GM12891 (cell line): ENCODE data around the gene COL20A1.

Experiments
- DNase-seq: peaks from one replicate; pipeline ENCODE4 v3.0.0; 2011; ENCODE audit warnings: low spot score; ENCODE audit not compliant: insufficient read length
- FAIRE-seq: peaks from 2 replicates; lab custom pipeline; 2011; peaks lifted over from hg19 to GRCh38; lab: Jason Lieb, UNC
- PAX5 ChIP-seq: IDR thresholded peaks from 2 replicates; pipeline ENCODE4 v1.6.1; 2011; ENCODE audit warnings: low read length, moderate library complexity, mild to moderate bottlenecking; ENCODE audit not compliant: insufficient read depth, severe bottlenecking
- POLR2A ChIP-seq: IDR thresholded peaks from 2 replicates; pipeline ENCODE4 v1.6.1; 2011; ENCODE audit warnings: low read depth, low read length, control low read depth
- POLR2AphosphoS5 ChIP-seq: IDR thresholded peaks from 2 replicates; pipeline ENCODE4 v1.6.1; 2011; ENCODE audit warnings: low read depth, low read length, control low read depth
- POU2F2 ChIP-seq: IDR thresholded peaks from 2 replicates; pipeline ENCODE4 v1.6.1; 2011; ENCODE audit warnings: low read depth, mild to moderate bottlenecking, control low read depth, low read length, moderate library complexity
- SPI1 ChIP-seq: IDR thresholded peaks from 2 replicates; pipeline ENCODE4 v1.6.1; 2011; ENCODE audit warnings: low read depth, low read length, control low read depth
- TAF1 ChIP-seq: IDR thresholded peaks from 2 replicates; pipeline ENCODE4 v1.6.1; 2011; ENCODE audit warnings: low read depth, low read length, control low read depth

COL20A1 gene

GRCh38 chr20:63307538-63308217 lies 14.7 kb downstream of the COL20A1 start:
- DNase-seq (no peak), FAIRE-seq (no peak)
- TF ChIP-seq POLR2AphosphoS5 (no peak), PAX5 (no peak), POU2F2 (no peak), TAF1 (no peak), SPI1 (no peak), POLR2A (no peak)

DNA sequence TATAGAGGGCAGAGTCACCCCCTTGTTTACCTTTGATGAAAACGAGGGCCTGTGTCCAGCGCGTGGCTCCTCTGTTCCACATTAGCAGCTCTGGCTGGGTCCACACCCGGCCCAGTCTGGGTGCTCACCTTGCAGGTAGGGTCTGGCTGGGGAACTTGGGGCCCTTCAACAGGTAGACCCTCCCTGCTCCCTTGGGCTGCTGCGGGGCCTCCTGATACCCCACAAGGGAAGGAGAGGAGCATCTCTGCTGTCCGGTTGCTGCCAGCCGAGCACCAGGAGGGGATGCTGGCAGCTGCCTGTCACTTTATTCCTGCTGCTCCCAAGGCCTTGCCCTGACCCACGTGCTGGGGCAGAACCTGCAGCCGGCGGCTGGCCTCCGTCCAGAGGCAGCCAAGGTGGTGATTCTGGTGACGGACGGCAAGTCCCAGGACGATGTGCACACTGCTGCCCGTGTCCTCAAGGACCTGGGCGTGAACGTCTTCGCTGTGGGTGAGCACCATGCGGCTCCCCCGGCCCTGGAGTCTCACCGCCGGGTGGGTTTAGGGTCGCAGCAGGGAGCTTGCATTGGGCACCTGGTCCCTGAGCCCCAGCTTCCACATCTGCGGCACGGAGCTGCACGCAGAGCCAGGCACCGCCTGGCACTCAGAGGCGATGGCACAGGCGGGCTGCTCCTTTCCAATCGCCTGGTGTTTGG lies 15.4 kb downstream of the COL20A1 start:
- DNase-seq, result no peak
- TF ChIP-seq TAF1 (no peak), POLR2AphosphoS5 (no peak), SPI1 (no peak), PAX5 (no peak), POU2F2 (no peak), POLR2A (no peak)
- no peak for FAIRE-seq

GRCh38 chr20:63309261-63310071 lies 16.5 kb downstream of the COL20A1 start:
- FAIRE-seq (no peak), DNase-seq (no peak)
- TF ChIP-seq POLR2A (no peak), POLR2AphosphoS5 (no peak), PAX5 (no peak), POU2F2 (no peak), TAF1 (no peak), SPI1 (no peak)

DNA sequence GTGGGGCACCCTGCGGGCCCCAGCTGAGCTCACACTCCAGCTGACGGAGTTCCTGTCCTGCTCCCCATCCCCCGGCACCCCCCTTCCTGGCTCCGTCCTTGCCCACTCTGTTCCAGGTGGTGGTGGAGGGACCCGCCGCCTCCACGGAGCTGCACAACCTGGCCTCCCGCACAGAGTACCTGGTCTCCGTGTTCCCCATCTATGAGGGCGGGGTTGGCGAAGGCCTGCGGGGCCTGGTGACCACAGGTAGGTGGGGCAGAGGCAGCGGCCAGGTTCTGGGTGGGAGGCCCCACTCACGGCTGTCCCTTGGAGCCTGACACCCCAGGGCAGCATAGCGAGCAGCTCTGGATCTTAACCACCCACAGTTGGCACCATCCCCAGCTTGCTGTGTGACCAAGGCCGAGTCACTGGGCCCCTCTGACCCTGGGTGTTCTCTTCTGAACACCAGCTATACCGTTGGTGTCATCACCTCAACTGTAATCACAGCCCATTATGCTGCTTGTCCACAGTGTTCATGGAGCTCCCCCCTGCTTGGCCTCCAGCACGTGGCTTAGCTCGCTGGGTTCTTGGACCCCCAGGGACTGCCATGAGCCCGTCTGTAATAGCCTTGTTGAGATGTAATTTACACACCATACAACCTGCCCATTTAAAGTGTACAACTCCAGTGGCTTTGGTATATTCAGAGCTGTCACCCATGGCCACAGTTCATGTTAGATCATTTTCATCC lies 17.4 kb downstream of the COL20A1 start:
- FAIRE-seq (no peak), DNase-seq (no peak)
- TF ChIP-seq TAF1, result no peak
- TF ChIP-seq POLR2AphosphoS5, result no peak
- TF ChIP-seq SPI1, result no peak
- TF ChIP-seq PAX5, result no peak
- no peak for TF ChIP-seq POLR2A
- no peak for TF ChIP-seq POU2F2

DNA sequence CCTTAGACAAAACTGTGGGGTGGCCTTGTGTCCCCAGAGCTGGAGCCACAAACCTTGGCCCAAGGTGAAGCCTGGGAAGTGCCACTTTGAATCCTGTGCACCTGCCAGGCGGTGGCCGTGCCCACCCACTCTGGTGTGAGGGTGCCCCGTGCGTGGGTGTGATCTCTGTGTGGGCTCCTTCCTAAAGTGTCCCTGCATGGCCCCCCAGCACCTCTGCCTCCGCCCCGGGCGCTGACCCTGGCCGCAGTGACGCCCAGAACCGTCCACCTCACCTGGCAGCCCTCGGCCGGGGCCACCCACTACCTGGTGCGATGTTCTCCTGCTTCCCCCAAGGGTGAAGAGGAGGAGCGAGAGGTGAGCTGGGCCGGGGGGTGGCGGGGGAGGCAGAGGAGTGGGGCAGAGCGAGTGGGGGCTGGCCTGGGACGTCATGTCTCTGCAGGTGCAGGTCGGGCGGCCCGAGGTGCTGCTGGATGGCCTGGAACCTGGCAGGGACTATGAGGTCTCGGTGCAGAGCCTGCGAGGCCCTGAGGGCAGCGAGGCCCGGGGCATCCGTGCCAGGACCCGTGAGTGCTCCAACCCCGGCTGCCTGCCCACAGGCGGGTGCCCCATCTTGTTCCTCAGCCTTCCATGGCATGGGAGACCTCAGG lies 18.3 kb downstream of the COL20A1 start:
- FAIRE-seq (no peak), DNase-seq (no peak)
- TF ChIP-seq POLR2A (no peak), SPI1 (no peak), TAF1 (no peak), POU2F2 (no peak), POLR2AphosphoS5 (no peak), PAX5 (no peak)

DNA sequence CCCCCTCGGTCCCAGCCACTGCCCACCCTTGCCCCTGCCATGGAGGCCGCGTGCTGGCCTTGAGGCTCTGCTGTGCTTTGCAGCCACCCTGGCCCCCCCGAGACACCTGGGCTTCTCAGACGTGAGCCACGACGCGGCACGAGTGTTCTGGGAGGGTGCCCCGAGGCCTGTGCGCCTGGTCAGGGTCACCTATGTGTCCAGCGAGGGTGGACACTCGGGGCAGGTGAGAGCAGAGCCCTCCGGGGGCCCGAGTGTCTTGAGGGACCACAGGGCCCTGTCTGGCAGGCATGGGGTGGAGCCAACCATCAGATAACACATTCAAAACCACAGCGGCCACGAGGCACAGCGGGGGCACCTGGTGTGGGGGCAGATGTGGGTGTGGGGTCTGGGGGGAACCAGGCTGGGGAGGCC lies 18.9 kb downstream of the COL20A1 start:
- TF ChIP-seq SPI1 (no peak), POLR2AphosphoS5 (no peak), POLR2A (no peak), TAF1 (no peak), PAX5 (no peak)
- FAIRE-seq, result no peak
- no peak for DNase-seq

DNA sequence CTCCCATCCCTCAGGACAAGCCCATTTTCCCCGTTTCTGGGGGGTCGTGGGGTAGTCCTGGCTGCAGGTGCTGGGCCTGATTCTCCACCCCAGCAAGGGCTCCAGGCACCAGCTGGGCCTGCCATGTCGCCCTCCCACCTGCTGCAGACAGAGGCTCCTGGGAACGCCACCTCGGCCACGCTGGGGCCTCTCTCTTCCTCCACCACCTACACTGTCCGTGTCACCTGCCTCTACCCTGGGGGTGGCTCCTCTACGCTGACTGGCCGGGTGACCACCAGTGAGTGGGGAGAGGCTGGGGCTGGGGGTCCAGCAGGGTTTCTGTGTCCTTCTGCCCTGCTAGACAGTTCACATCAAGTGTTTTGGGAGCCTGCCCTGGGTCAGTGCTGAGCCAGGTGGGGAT lies 19.3 kb downstream of the COL20A1 start:
- FAIRE-seq, result no peak
- TF ChIP-seq TAF1 (no peak), POLR2A (no peak), PAX5 (no peak), SPI1 (no peak)
- no peak for DNase-seq

DNA sequence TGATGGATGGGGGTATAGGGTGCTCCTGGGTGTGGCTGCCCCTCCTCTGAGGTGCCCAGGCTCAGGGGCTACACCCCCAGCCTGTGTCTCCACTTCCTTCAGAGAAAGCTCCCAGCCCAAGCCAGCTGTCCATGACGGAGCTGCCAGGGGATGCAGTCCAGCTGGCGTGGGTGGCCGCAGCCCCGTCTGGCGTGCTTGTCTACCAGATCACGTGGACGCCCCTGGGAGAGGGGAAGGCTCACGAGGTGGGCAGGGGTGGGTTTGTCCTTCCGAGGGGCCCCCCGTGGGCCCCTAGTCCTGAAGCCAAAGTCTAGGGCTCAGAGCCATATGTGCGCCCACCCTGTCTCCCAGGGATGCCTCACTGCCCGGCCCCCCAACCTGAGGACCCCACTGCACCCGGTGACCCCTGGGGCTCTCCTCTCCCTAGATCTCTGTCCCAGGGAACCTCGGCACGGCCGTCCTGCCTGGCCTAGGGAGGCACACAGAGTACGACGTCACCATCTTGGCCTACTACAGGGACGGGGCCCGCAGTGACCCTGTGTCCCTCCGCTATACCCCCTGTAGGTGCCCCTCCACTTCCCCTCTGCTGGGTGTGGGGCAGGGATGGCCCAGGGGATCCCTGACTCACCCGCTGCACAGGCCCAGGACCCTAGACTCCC lies 19.8 kb downstream of the COL20A1 start:
- TF ChIP-seq TAF1 (no peak), POU2F2 (no peak), POLR2AphosphoS5 (no peak), SPI1 (no peak), POLR2A (no peak), PAX5 (no peak)
- DNase-seq (no peak), FAIRE-seq (no peak)
